A549 (cell line): ENCODE data around the gene SLC16A9. TPM values are rescaled to one million over a fixed set of nuclear protein-coding genes. Genes with fewer than 3 reads are reported as not detected.

Experiments used
- ATAC-seq, 2 experiments: fragments of 200-7000 bp in 1 of 2; fragments of >200 bp in 1 of 2; cut with Nextera tagmentation in 1 of 2; cut with Tn5 transposase in 1 of 2; 3 replicates each; pipeline versions ENCODE4 v1.8.0 to v1.9.1; 2018 to 2020; ENCODE audit warnings: mild to moderate bottlenecking in 1 of 2, moderate library complexity in 1 of 2
- CTCF ChIA-PET: fragments of 300-600 bp; sonication (Branson Sonifier 250); formaldehyde crosslinking; extraction: SDS; loops from one replicate; lab custom pipeline; 2021; ENCODE audit warnings: antibody characterized with exemption, inconsistent platforms; lab: Yijun Ruan, JAX
- POLR2A ChIA-PET: fragments of 350-600 bp; formaldehyde crosslinking; extraction: SDS; loops from one replicate; lab custom pipeline; 2021; ENCODE audit warnings: antibody characterized with exemption, inconsistent platforms; lab: Yijun Ruan, JAX
- DNase-seq, 2 experiments: peaks; one replicate each; pipeline versions ENCODE4 v3.0.0 to v3.0.0-alpha.2; 2011 to 2016; ENCODE audit warnings: low read depth in 1 of 2, low spot score in 1 of 2
- FAIRE-seq: peaks from 2 replicates; lab custom pipeline; 2011; peaks lifted over from hg19 to GRCh38; lab: Jason Lieb, UNC
- H3K27ac ChIP-seq, 2 experiments: fragments of >200 bp; sonication (Bioruptor Twin); formaldehyde crosslinking; 3 replicates each; pipeline ENCODE4 v1.5.1; 2016 to 2017
- H3K4me1 ChIP-seq: fragments of >200 bp; sonication (Bioruptor Twin); formaldehyde crosslinking; 3 replicates; pipeline ENCODE4 v1.6.1; 2016
- H3K4me2 ChIP-seq: fragments of >200 bp; sonication (Bioruptor Twin); formaldehyde crosslinking; 3 replicates; pipeline ENCODE4 v1.6.1; 2016
- H3K4me3 ChIP-seq: fragments of >200 bp; sonication (Bioruptor Twin); formaldehyde crosslinking; 3 replicates; pipeline ENCODE4 v1.5.1; 2016
- H3K9me3 ChIP-seq: fragments of >200 bp; sonication (Bioruptor Twin); formaldehyde crosslinking; 3 replicates; pipeline ENCODE4 v1.6.1; 2016
- BHLHE40 ChIP-seq: IDR thresholded peaks from 2 replicates; pipeline ENCODE4 v1.6.1; 2012; ENCODE audit warnings: low read depth, low read length, inconsistent platforms
- CBX8 ChIP-seq: fragments of 200-600 bp; sonication (generic); IDR thresholded peaks from 2 replicates; pipeline ENCODE4 v1.6.1; 2016
- CEBPB ChIP-seq, 2 experiments: fragments of >200 bp in 1 of 2; sonication (Bioruptor Twin) in 1 of 2; formaldehyde crosslinking in 1 of 2; IDR thresholded peaks; 2 replicates each; pipeline ENCODE4 v1.6.1; 2012 to 2016
- CHD2 ChIP-seq: fragments of 150-350 bp; IDR thresholded peaks from 2 replicates; pipeline ENCODE4 v1.6.1; 2014; ENCODE audit warnings: low read length; ENCODE audit not compliant: partially characterized antibody
- CHD4 ChIP-seq: fragments of 200-600 bp; sonication (generic); IDR thresholded peaks from 2 replicates; pipeline ENCODE4 v1.6.1; 2016; ENCODE audit warnings: antibody characterized with exemption, mild to moderate bottlenecking, borderline replicate concordance
- EP300 ChIP-seq, 2 experiments: fragments of >200 bp; sonication (Bioruptor Twin); formaldehyde crosslinking; IDR thresholded peaks; 2 replicates in 1 of 2; 3 replicates in 1 of 2; pipeline ENCODE4 v1.6.1; 2016 to 2017
- GATA3 ChIP-seq: IDR thresholded peaks from 2 replicates; pipeline ENCODE4 v1.6.1; 2012; ENCODE audit warnings: borderline replicate concordance
- HDAC2 ChIP-seq: fragments of 200-600 bp; sonication (generic); IDR thresholded peaks from 2 replicates; pipeline ENCODE4 v1.6.1; 2016
- HEYL ChIP-seq: fragments of 250-450 bp; sonication (Bioruptor Pico); IDR thresholded peaks from 2 replicates; pipeline ENCODE4 v1.8.0; 2021; ENCODE audit warnings: mild to moderate bottlenecking, moderate library complexity
- HOXA7 ChIP-seq: fragments of 250-450 bp; sonication (Bioruptor Pico); IDR thresholded peaks from 2 replicates; pipeline ENCODE4 v1.5.0; 2020; ENCODE audit warnings: mild to moderate bottlenecking, moderate library complexity
- HOXB13 ChIP-seq: fragments of 250-450 bp; sonication (Bioruptor Pico); IDR thresholded peaks from 2 replicates; pipeline ENCODE4 v1.5.0; 2020; ENCODE audit warnings: low read depth, mild to moderate bottlenecking, moderate library complexity
- JUN ChIP-seq, 2 experiments: fragments of >200 bp; sonication (Bioruptor Twin); formaldehyde crosslinking; IDR thresholded peaks; 2 replicates in 1 of 2; 3 replicates in 1 of 2; pipeline ENCODE4 v1.6.1; 2016 to 2017
- MAFK ChIP-seq: fragments of 450-650 bp; IDR thresholded peaks from 2 replicates; pipeline ENCODE4 v1.6.1; 2014; ENCODE audit not compliant: partially characterized antibody
- MAZ ChIP-seq: fragments of 150-350 bp; IDR thresholded peaks from 2 replicates; pipeline ENCODE4 v1.6.1; 2014; ENCODE audit warnings: antibody characterized with exemption, low read depth, low read length, borderline replicate concordance
- POLR2A ChIP-seq: IDR thresholded peaks from 2 replicates; pipeline ENCODE4 v1.6.1; 2012; ENCODE audit warnings: mild to moderate bottlenecking, low read length
- RARB ChIP-seq: fragments of 250-450 bp; sonication (Bioruptor Pico); IDR thresholded peaks from 2 replicates; pipeline ENCODE4 v1.8.0; 2021; ENCODE audit warnings: mild to moderate bottlenecking, moderate library complexity
- RFX5 ChIP-seq: fragments of 450-650 bp; IDR thresholded peaks from 2 replicates; pipeline ENCODE4 v1.7.1; 2014; ENCODE audit warnings: antibody characterized with exemption, mild to moderate bottlenecking, moderate library complexity
- SREBF2 ChIP-seq: fragments of 450-650 bp; IDR thresholded peaks from 2 replicates; pipeline ENCODE4 v1.6.1; 2014; ENCODE audit warnings: mild to moderate bottlenecking, moderate library complexity
- TFCP2L1 ChIP-seq: fragments of 250-450 bp; sonication (Bioruptor Pico); IDR thresholded peaks from 2 replicates; pipeline ENCODE4 v1.5.0; 2021; ENCODE audit warnings: mild to moderate bottlenecking
- TP53 ChIP-seq: fragments of 250-450 bp; sonication (Bioruptor Pico); IDR thresholded peaks from 2 replicates; pipeline ENCODE4 v1.5.0; 2021; ENCODE audit warnings: mild to moderate bottlenecking, moderate library complexity
- ZC3H11A ChIP-seq: fragments of 450-650 bp; IDR thresholded peaks from 2 replicates; pipeline ENCODE4 v1.6.1; 2014; ENCODE audit warnings: antibody characterized with exemption, mild to moderate bottlenecking
- ZFP36 ChIP-seq: fragments of 450-650 bp; IDR thresholded peaks from 2 replicates; pipeline ENCODE4 v1.6.1; 2014; ENCODE audit warnings: borderline replicate concordance; ENCODE audit not compliant: partially characterized antibody
- ZNF302 ChIP-seq: fragments of 250-450 bp; sonication (Bioruptor Pico); IDR thresholded peaks from 2 replicates; pipeline ENCODE4 v1.9.0; 2021; ENCODE audit warnings: inconsistent platforms, mild to moderate bottlenecking, moderate library complexity
- ZSCAN20 ChIP-seq: fragments of 250-450 bp; sonication (Bioruptor Pico); IDR thresholded peaks from 2 replicates; pipeline ENCODE4 v1.8.0; 2022; ENCODE audit warnings: mild to moderate bottlenecking, moderate library complexity
- WGBS: methylation state at CpG from one replicate; pipeline ENCODE4 v1.1.6; 2017; ENCODE audit errors: missing lambda C conversion rate; 5-methylcytosine and 5-hydroxymethylcytosine counted together
- polyA plus RNA-seq, 4 experiments: library from polyadenylated mRNA; depleted of rRNA in 3 of 4; stranded (reverse); fragments of >200 nt; fragmentation: RNase III in 1 of 4; extraction: RNeasy Plus Mini Kit Qiagen cat#74134 plus additional on column Dnase treatment in 1 of 4; gene quantifications; 2 replicates in 3 of 4; 3 replicates in 1 of 4; pipeline ENCODE4 v1.2.3, GENCODE V29; 2011 to 2017
- TF ChIP-seq, protein P1 (sequence below): fragments of >200 bp; sonication (Bioruptor Twin); formaldehyde crosslinking; IDR thresholded peaks from 2 replicates; pipeline ENCODE4 v1.6.1; 2016
- TF ChIP-seq, protein P2 (sequence below): IDR thresholded peaks from 2 replicates; pipeline ENCODE4 v1.6.1; 2012; ENCODE audit warnings: low read depth, borderline replicate concordance
- TF ChIP-seq, protein P3 (sequence below): fragments of 200-600 bp; sonication (generic); IDR thresholded peaks from 2 replicates; pipeline ENCODE4 v1.6.1; 2016; ENCODE audit warnings: antibody characterized with exemption, mild to moderate bottlenecking, moderate library complexity
- TF ChIP-seq, protein P4 (sequence below): IDR thresholded peaks from 2 replicates; pipeline ENCODE4 v1.6.1; 2012
- TF ChIP-seq, protein P5 (sequence below): fragments of 250-450 bp; sonication (Bioruptor Pico); IDR thresholded peaks from 2 replicates; pipeline ENCODE4 v1.5.0; 2021; ENCODE audit warnings: mild to moderate bottlenecking, moderate library complexity, borderline replicate concordance

The SLC16A9 gene
- polyA plus RNA-seq, 2 of the 4 experiments (the other 2 are of a cell fraction): 0.04 to 0.49 TPM

DNA sequence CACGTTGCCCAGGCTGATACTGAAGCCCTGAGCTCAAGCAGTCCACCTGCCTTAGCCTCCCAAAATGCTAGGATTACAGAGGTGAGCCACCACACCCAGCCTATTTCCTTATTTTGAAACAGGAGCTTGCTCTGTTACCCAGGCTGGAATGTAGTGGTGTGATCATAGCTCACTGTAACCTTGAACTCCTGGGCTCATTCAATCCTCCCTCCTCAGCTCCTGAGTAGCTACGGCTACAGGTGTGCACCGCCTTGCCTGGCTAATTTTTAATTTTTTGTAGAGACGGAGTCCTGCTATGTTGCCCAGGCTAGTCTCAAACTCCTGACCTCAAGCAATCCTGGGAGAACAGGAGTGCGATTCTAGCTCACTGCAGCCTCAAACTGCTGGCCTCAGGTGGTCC, 31.9 kb upstream of the SLC16A9 start (continued):
- TF ChIP-seq, protein P1, sequence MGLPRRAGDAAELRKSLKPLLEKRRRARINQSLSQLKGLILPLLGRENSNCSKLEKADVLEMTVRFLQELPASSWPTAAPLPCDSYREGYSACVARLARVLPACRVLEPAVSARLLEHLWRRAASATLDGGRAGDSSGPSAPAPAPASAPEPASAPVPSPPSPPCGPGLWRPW: no peak
- no peak for TF ChIP-seq MAZ
- TF ChIP-seq, protein P2, sequence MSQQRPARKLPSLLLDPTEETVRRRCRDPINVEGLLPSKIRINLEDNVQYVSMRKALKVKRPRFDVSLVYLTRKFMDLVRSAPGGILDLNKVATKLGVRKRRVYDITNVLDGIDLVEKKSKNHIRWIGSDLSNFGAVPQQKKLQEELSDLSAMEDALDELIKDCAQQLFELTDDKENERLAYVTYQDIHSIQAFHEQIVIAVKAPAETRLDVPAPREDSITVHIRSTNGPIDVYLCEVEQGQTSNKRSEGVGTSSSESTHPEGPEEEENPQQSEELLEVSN: no peak
- TF ChIP-seq, protein P3, sequence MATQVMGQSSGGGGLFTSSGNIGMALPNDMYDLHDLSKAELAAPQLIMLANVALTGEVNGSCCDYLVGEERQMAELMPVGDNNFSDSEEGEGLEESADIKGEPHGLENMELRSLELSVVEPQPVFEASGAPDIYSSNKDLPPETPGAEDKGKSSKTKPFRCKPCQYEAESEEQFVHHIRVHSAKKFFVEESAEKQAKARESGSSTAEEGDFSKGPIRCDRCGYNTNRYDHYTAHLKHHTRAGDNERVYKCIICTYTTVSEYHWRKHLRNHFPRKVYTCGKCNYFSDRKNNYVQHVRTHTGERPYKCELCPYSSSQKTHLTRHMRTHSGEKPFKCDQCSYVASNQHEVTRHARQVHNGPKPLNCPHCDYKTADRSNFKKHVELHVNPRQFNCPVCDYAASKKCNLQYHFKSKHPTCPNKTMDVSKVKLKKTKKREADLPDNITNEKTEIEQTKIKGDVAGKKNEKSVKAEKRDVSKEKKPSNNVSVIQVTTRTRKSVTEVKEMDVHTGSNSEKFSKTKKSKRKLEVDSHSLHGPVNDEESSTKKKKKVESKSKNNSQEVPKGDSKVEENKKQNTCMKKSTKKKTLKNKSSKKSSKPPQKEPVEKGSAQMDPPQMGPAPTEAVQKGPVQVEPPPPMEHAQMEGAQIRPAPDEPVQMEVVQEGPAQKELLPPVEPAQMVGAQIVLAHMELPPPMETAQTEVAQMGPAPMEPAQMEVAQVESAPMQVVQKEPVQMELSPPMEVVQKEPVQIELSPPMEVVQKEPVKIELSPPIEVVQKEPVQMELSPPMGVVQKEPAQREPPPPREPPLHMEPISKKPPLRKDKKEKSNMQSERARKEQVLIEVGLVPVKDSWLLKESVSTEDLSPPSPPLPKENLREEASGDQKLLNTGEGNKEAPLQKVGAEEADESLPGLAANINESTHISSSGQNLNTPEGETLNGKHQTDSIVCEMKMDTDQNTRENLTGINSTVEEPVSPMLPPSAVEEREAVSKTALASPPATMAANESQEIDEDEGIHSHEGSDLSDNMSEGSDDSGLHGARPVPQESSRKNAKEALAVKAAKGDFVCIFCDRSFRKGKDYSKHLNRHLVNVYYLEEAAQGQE: no peak
- no peak for TF ChIP-seq CHD2
- TF ChIP-seq ZNF302 (CRISPR knock-in tag): no peak

DNA sequence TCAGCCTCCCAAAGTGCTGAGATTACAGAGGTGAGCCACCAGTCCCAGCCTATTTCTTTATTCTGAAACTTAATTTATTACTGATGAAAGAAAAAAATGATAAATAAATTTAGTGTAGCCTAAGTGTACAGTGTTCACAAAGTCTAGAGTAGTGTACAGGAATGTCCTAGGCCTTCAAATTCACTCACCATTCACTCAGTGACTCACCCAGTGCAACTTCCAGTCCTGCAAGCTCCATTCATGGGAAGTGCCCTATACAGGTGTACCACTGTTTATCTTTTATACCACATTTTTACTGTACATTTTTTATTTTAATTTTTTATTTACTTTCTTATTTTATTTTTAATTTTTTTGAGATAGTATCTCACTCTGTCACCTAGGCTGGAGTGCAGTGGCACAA, 31.4 kb upstream of the SLC16A9 start:
- ChIA-PET CTCF (no interaction called here), POLR2A (interaction anchor here (0.6 kb wide), 1 partner anchor 1467 kb away, joined by 4 read pairs; no protein-coding TSS in a partner anchor)
- no peaks in the 10 kb centered on the region for H3K4me1 ChIP-seq
- no peaks in the 10 kb centered on the region for H3K9me3 ChIP-seq
- DNase-seq (no peak), ATAC-seq (no peak), FAIRE-seq (no peak)
- TF ChIP-seq CHD2 (no peak), CHD4 (no peak), MAFK (no peak), TP53 (CRISPR knock-in tag) (no peak), MAZ (no peak), HEYL (no peak), BHLHE40 (no peak), RARB (CRISPR knock-in tag) (no peak), HDAC2 (no peak), CBX8 (no peak), SREBF2 (no peak), RFX5 (no peak)
- TF ChIP-seq, protein P4, sequence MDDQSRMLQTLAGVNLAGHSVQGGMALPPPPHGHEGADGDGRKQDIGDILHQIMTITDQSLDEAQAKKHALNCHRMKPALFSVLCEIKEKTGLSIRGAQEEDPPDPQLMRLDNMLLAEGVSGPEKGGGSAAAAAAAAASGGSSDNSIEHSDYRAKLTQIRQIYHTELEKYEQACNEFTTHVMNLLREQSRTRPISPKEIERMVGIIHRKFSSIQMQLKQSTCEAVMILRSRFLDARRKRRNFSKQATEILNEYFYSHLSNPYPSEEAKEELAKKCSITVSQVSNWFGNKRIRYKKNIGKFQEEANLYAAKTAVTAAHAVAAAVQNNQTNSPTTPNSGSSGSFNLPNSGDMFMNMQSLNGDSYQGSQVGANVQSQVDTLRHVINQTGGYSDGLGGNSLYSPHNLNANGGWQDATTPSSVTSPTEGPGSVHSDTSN: no peak
- H3K4me2 ChIP-seq: no peak overlapping the region
- no peak overlapping the region for H3K4me3 ChIP-seq
- no peak overlapping the region for H3K27ac ChIP-seq

DNA sequence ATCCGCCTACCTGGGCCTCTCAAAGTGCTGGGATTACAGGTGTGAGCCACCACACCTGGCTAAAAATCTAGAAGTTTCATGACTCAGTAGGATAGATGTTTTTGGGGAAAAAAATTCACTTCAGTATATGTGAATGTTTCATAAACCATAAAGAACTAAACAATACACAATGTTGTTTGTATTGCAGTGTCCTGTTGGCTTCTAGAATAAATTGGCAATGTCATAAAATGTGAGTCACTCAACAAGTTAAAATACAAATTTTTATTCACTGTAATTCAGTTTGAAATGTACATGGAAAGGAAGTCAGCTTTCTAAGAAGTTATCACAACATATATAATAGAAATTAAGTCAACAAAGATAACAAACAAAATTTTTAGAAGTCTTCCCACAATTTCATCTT, 27.1 kb upstream of the SLC16A9 start:
- H3K27ac ChIP-seq: no peak overlapping the region
- ChIA-PET POLR2A (no interaction called here), CTCF (no interaction called here)
- no peaks in the 10 kb centered on the region for H3K9me3 ChIP-seq
- 0% methylated on average over 1 of the region's 1 CpG for WGBS
- H3K4me3 ChIP-seq: no peak overlapping the region
- H3K4me1 ChIP-seq: no peaks in the 10 kb centered on the region
- no peak overlapping the region for H3K4me2 ChIP-seq
- FAIRE-seq: no peak
- DNase-seq: no peak
- ATAC-seq: no peak
- TF ChIP-seq MAZ: no peak
- no peak for TF ChIP-seq TFCP2L1 (CRISPR knock-in tag)
- no peak for TF ChIP-seq CEBPB (IDR thresholded peaks at IDR 0.05)
- no peak for TF ChIP-seq POLR2A
- TF ChIP-seq GATA3: no peak
- TF ChIP-seq BHLHE40: no peak
- TF ChIP-seq, protein P1: no peak
- no peak for TF ChIP-seq ZFP36
- TF ChIP-seq, protein P5, sequence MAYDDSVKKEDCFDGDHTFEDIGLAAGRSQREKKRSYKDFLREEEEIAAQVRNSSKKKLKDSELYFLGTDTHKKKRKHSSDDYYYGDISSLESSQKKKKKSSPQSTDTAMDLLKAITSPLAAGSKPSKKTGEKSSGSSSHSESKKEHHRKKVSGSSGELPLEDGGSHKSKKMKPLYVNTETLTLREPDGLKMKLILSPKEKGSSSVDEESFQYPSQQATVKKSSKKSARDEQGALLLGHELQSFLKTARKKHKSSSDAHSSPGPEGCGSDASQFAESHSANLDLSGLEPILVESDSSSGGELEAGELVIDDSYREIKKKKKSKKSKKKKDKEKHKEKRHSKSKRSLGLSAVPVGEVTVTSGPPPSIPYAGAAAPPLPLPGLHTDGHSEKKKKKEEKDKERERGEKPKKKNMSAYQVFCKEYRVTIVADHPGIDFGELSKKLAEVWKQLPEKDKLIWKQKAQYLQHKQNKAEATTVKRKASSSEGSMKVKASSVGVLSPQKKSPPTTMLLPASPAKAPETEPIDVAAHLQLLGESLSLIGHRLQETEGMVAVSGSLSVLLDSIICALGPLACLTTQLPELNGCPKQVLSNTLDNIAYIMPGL (CRISPR knock-in tag): no peak
- TF ChIP-seq ZSCAN20 (CRISPR knock-in tag): no peak
- no peak for TF ChIP-seq RARB (CRISPR knock-in tag)
- TF ChIP-seq HOXA7 (CRISPR knock-in tag): no peak
- TF ChIP-seq EP300 (IDR thresholded peaks at IDR 0.05): no peak
- no peak for TF ChIP-seq ZC3H11A
- TF ChIP-seq HOXB13 (CRISPR knock-in tag): no peak
- TF ChIP-seq, protein P4: no peak
- TF ChIP-seq CHD4: no peak
- no peak for TF ChIP-seq JUN (IDR thresholded peaks at IDR 0.05)
- TF ChIP-seq ZNF302 (CRISPR knock-in tag): no peak
